IMR-90 (cell line): ENCODE data around the gene TCERG1. TPM values are rescaled to one million over a fixed set of nuclear protein-coding genes. Genes with fewer than 3 reads are reported as not detected.
A peak's percentile ranks its signal among the peaks of the same experiment; 100 is the strongest.

Experiments
- ATAC-seq: fragments of 200-7000 bp; cut with Tn5 transposase; 2 replicates; pipeline ENCODE4 v1.9.1; 2020; ENCODE audit warnings: low read depth, mild to moderate bottlenecking, moderate library complexity
- BruUV-seq: library from RNA; stranded (reverse); fragments of 400-500 nt; replicated peaks from 2 replicates; lab custom pipeline; 2021; lab: Mats Ljungman, UMichigan
- CTCF ChIA-PET: fragments of 300-600 bp; formaldehyde crosslinking; extraction: SDS; loops from one replicate; lab custom pipeline; 2021; ENCODE audit warnings: antibody characterized with exemption; lab: Yijun Ruan, JAX
- POLR2A ChIA-PET: fragments of 300-600 bp; sonication (Branson Sonifier 250); formaldehyde crosslinking; loops from one replicate; lab custom pipeline; 2022; ENCODE audit warnings: antibody characterized with exemption; ENCODE audit not compliant: unreplicated experiment; lab: Charles Lee
- DNase-seq: peaks from one replicate; pipeline ENCODE4 v3.0.0; 2013
- H2AFZ ChIP-seq: replicated peaks from 2 replicates; pipeline ENCODE3; 2013; ENCODE audit warnings: low read length, mild to moderate bottlenecking; ENCODE audit not compliant: poor library complexity
- H2AK5ac ChIP-seq: 2 replicates; pipeline ENCODE4 v1.6.1; 2013; ENCODE audit warnings: low read depth, low read length, inconsistent platforms
- H2AK9ac ChIP-seq: replicated peaks from 2 replicates; pipeline ENCODE3; 2013; ENCODE audit warnings: mild to moderate bottlenecking, low read depth, low read length, moderate library complexity; ENCODE audit not compliant: poor library complexity
- H2BK120ac ChIP-seq: 2 replicates; pipeline ENCODE4 v1.6.1; 2013; ENCODE audit warnings: low read depth, low read length, inconsistent platforms
- H2BK15ac ChIP-seq: 3 replicates; pipeline ENCODE4 v1.6.1; 2013; ENCODE audit warnings: low read depth, low read length, inconsistent platforms
- H2BK20ac ChIP-seq: 2 replicates; pipeline ENCODE4 v1.6.1; 2013; ENCODE audit warnings: low read depth, mild to moderate bottlenecking, inconsistent platforms, low read length, moderate library complexity
- H2BK5ac ChIP-seq: 2 replicates; pipeline ENCODE4 v1.6.1; 2013; ENCODE audit warnings: mild to moderate bottlenecking, low read depth, low read length, inconsistent platforms; ENCODE audit not compliant: poor library complexity, severe bottlenecking
- H3K14ac ChIP-seq: replicated peaks from 2 replicates; pipeline ENCODE4 v1.6.1; 2013; ENCODE audit warnings: low read depth, low read length, inconsistent platforms
- H3K18ac ChIP-seq: 2 replicates; pipeline ENCODE4 v1.6.1; 2013; ENCODE audit warnings: low read depth, low read length, control low read depth
- H3K23ac ChIP-seq: 2 replicates; pipeline ENCODE4 v1.6.1; 2013; ENCODE audit warnings: low read depth, low read length, inconsistent platforms
- H3K27ac ChIP-seq: 2 replicates; pipeline ENCODE4 v1.5.1; 2013; ENCODE audit warnings: mild to moderate bottlenecking, control low read depth, low read length; ENCODE audit not compliant: insufficient read depth
- H3K27me3 ChIP-seq: 2 replicates; pipeline ENCODE4 v1.6.1; 2013; ENCODE audit warnings: low read length; ENCODE audit not compliant: control insufficient read depth, insufficient read depth
- H3K36me3 ChIP-seq: 2 replicates; pipeline ENCODE4 v1.6.1; 2013; ENCODE audit warnings: low read length, mixed read lengths; ENCODE audit not compliant: control insufficient read depth, insufficient read depth
- H3K4ac ChIP-seq: 2 replicates; pipeline ENCODE4 v1.6.1; 2013; ENCODE audit warnings: low read depth, low read length, inconsistent platforms
- H3K4me1 ChIP-seq: 2 replicates; pipeline ENCODE4 v1.6.1; 2013; ENCODE audit warnings: low read length, mixed read lengths; ENCODE audit not compliant: control insufficient read depth, insufficient read depth
- H3K4me2 ChIP-seq: 2 replicates; pipeline ENCODE4 v1.6.1; 2013; ENCODE audit warnings: low read depth, mild to moderate bottlenecking, control low read depth, low read length, moderate library complexity
- H3K4me3 ChIP-seq: 2 replicates; pipeline ENCODE4 v1.5.1; 2013; ENCODE audit warnings: low read depth, mild to moderate bottlenecking, control low read depth, low read length, moderate library complexity; ENCODE audit not compliant: insufficient read depth
- H3K56ac ChIP-seq: 2 replicates; pipeline ENCODE4 v1.6.1; 2013; ENCODE audit warnings: low read length, inconsistent platforms; ENCODE audit not compliant: insufficient read depth; ENCODE audit errors: extremely low read depth
- H3K79me1 ChIP-seq, 2 experiments: 2 replicates each; pipeline ENCODE4 v1.6.1; 2013; ENCODE audit warnings: low read length in 2 of 2, inconsistent platforms in 1 of 2, low read depth in 1 of 2
- H3K9ac ChIP-seq: 2 replicates; pipeline ENCODE4 v1.6.1; 2013; ENCODE audit warnings: low read depth, low read length, control low read depth
- H3K9me1 ChIP-seq: 2 replicates; pipeline ENCODE4 v1.6.1; 2013; ENCODE audit warnings: low read length, inconsistent platforms; ENCODE audit not compliant: insufficient read depth
- H3K9me3 ChIP-seq: 2 replicates; pipeline ENCODE4 v1.6.1; 2013; ENCODE audit warnings: low read length; ENCODE audit not compliant: control insufficient read depth, insufficient read depth
- H4K20me1 ChIP-seq: 2 replicates; pipeline ENCODE4 v1.6.1; 2013; ENCODE audit warnings: low read length, inconsistent platforms; ENCODE audit not compliant: insufficient read depth
- H4K5ac ChIP-seq: 2 replicates; pipeline ENCODE4 v1.6.1; 2013; ENCODE audit warnings: mild to moderate bottlenecking, low read depth, low read length, control low read depth
- H4K8ac ChIP-seq, 2 experiments: 2 replicates each; pipeline ENCODE4 v1.6.1; 2013; ENCODE audit warnings: low read depth in 2 of 2, low read length in 2 of 2, control low read depth in 1 of 2, inconsistent platforms in 1 of 2
- H4K91ac ChIP-seq: 2 replicates; pipeline ENCODE4 v1.6.1; 2013; ENCODE audit warnings: low read depth, low read length, inconsistent platforms; ENCODE audit not compliant: insufficient read depth
- FOS ChIP-seq: fragments of 150-350 bp; IDR thresholded peaks from 2 replicates; pipeline ENCODE4 v1.6.1; 2016; ENCODE audit warnings: low read depth, low read length
- WGBS, 2 experiments: methylation state at CpG; one replicate each; pipeline versions ENCODE4 v1.1.5 to v1.1.7; 2013; ENCODE audit warnings: missing lambda C conversion rate in 2 of 2; ENCODE audit not compliant: insufficient read length in 1 of 2; ENCODE audit errors: extremely low coverage in 2 of 2; 5-methylcytosine and 5-hydroxymethylcytosine counted together
- dilution Hi-C: fragments of 300-500 bp; cut with HindIII; formaldehyde crosslinking; loops from one replicate; pipeline ENCODE4 v1.14.3; 2018; ENCODE audit warnings: low sequenced_read_pairs; ENCODE audit not compliant: unreplicated experiment
- in situ Hi-C: fragments of 300-500 bp; cut with MboI; formaldehyde crosslinking; loops from 3 replicates; pipeline ENCODE4 v1.14.3; 2019; ENCODE audit warnings: low sequenced_read_pairs, inconsistent platforms, mixed read lengths
- intact Hi-C: fragments of 100-400 bp; cut with micrococcal nuclease; formaldehyde crosslinking; loops from 2 replicates; pipeline ENCODE4 v1.10.0; 2022
- polyA plus RNA-seq, 3 experiments: library from polyadenylated mRNA; depleted of rRNA; stranded (reverse); fragments of >200 nt; gene quantifications; 2 replicates each; pipeline ENCODE4 v1.2.3, GENCODE V29; 2012; ENCODE audit warnings: low replicate concordance in 1 of 3
- total RNA-seq: library from RNA; depleted of rRNA; stranded (reverse); fragments of >200 nt; gene quantifications from 2 replicates; pipeline ENCODE4 v1.2.3, GENCODE V29; 2012
- TF ChIP-seq, protein P1 (sequence below): conservative IDR thresholded peaks from 2 replicates; pipeline ENCODE4 v1.5.1; 2012; ENCODE audit warnings: mild to moderate bottlenecking, low read depth, low read length, improper control_type of control experiment

The TCERG1 gene
- total and polyA plus RNA-seq, 2 of the 4 experiments (the other 2 are of a cell fraction), result 21.9 to 44.7 TPM

DNA sequence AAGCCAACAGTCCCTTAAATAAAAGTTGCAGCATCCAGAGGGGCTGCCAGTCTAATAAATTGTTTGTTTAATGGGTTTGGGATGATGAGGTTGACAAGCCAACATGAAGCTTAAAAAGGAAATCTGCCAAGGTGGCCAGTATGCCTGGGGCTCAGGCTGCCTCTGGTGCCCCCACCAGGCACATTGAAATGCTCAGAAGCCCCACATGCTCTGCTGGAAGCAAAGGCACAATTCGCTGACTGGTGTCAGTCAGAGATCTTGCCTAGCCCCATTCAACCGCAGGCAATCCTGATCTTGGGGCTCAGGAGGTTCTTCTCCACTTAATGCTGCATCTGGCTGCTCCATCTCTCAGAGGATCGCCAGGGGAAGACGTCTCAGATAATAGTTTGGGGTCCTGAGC is 44.2 kb upstream of the TCERG1 start:
- H2AK5ac ChIP-seq, result no peak overlapping the region
- TF ChIP-seq, protein P1, sequence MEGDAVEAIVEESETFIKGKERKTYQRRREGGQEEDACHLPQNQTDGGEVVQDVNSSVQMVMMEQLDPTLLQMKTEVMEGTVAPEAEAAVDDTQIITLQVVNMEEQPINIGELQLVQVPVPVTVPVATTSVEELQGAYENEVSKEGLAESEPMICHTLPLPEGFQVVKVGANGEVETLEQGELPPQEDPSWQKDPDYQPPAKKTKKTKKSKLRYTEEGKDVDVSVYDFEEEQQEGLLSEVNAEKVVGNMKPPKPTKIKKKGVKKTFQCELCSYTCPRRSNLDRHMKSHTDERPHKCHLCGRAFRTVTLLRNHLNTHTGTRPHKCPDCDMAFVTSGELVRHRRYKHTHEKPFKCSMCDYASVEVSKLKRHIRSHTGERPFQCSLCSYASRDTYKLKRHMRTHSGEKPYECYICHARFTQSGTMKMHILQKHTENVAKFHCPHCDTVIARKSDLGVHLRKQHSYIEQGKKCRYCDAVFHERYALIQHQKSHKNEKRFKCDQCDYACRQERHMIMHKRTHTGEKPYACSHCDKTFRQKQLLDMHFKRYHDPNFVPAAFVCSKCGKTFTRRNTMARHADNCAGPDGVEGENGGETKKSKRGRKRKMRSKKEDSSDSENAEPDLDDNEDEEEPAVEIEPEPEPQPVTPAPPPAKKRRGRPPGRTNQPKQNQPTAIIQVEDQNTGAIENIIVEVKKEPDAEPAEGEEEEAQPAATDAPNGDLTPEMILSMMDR, result no peak
- TF ChIP-seq FOS, result no peak
- ChIA-PET CTCF (no interaction called here), POLR2A (no interaction called here)
- no peak overlapping the region for H3K23ac ChIP-seq
- no peak overlapping the region for H2BK20ac ChIP-seq
- H3K4ac ChIP-seq, result no peak overlapping the region
- peak overlapping the region; percentile 33 for H2AK9ac ChIP-seq
- no peaks in the 10 kb centered on the region for H3K36me3 ChIP-seq
- in situ Hi-C loops, result no loop called here
- no peak overlapping the region for H2BK5ac ChIP-seq
- no peak overlapping the region for H3K4me2 ChIP-seq
- H3K79me1 ChIP-seq, result no peaks in the 10 kb centered on the region
- H4K5ac ChIP-seq, result no peak overlapping the region
- no peak overlapping the region for H3K56ac ChIP-seq
- no peak overlapping the region for H2BK15ac ChIP-seq
- BruUV-seq, result no TSS peak
- H3K4me1 ChIP-seq, result no peaks in the 10 kb centered on the region
- WGBS, 2 experiments, result no CpG with 5 or more reads among the region's 4 CpGs
- no peak overlapping the region for H3K4me3 ChIP-seq
- H4K8ac ChIP-seq, result no peak overlapping the region
- no peak overlapping the region for H4K91ac ChIP-seq
- H3K14ac ChIP-seq, result no peak overlapping the region
- H2AFZ ChIP-seq, result no peak overlapping the region
- H3K18ac ChIP-seq, result no peak overlapping the region
- intact Hi-C loops, result no loop called here
- H3K9ac ChIP-seq, result no peak overlapping the region
- ATAC-seq (no peak), DNase-seq (no peak)
- dilution Hi-C loops, result no loop called here
- peaks cover 9% of the 10 kb centered on the region for H3K27me3 ChIP-seq
- H3K9me3 ChIP-seq, result no peaks in the 10 kb centered on the region
- H3K9me1 ChIP-seq, result no peaks in the 10 kb centered on the region
- no peaks in the 10 kb centered on the region for H4K20me1 ChIP-seq
- H3K27ac ChIP-seq, result no peak overlapping the region
- H2BK120ac ChIP-seq, result no peak overlapping the region
